Activated CD8-positive, alpha-beta memory T cell treated with anti-CD3 and anti-CD28 coated beads, Interleukin-2, amount 50 U/mL, for 1 hour (primary cell): Measurements from ENCODE around the gene ST8SIA6.
"Not testable (repeated sequence)": the region's sequence is repeated elsewhere in the genome, so short reads cannot be mapped to it uniquely, and the experiment has no call there.

Experiments used
- DNase-seq: peaks from one replicate; pipeline ENCODE4 v3.0.0-alpha.2; 2020; ENCODE audit errors: extremely low read depth

Gene ST8SIA6

DNA sequence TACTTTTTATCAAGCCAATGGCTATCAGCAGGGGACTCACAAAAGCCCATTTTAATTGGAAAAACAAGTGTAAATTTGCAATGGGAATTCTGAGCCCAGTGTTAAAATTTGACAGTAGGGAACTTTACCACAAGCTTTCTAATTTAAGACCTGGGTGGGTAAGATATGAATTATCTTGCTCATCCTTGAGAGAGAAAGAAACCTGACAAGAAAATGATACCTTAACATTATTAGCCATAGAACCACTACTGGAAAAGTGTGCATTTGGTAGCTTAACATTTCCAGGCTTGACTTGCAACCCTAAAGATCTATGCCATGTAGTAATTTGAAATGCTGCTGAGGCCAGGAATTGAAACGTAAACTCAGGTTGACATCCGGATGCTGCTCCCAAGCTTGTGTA, 2.7 kb upstream of the ST8SIA6 start:
- DNase-seq: no peak

DNA sequence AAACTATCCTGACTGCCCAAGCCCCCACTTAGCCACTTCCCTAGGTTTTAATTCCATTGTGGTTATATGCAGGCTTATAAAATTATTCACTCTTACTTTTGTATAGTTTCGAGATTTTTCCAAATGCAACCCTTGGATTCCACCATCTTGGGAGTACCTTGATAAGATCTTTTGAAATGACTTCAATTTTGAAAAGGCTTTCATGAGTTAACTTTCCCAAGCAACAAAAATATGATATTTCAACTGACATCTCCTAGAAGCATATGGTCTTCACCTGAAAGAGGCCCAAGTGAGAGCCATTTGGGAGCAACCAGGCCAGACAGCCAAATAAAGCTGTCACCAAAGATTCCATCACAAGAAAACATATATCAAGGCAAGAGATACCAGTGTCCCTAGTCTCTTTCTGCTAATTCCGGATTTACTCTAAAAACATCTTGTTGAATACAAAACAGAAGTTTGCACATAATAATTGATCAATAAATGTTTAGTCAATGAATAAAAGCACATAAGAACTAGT, 1.7 kb upstream of the ST8SIA6 start:
- DNase-seq: no peak

- no peak for DNase-seq
These were observed 673 bp upstream of the ST8SIA6 start for GRCh38 chr10:17455015-17455520.

GRCh38 chr10:17453373-17454091, 863 bp downstream of the ST8SIA6 start:
- DNase-seq: no peak

DNA sequence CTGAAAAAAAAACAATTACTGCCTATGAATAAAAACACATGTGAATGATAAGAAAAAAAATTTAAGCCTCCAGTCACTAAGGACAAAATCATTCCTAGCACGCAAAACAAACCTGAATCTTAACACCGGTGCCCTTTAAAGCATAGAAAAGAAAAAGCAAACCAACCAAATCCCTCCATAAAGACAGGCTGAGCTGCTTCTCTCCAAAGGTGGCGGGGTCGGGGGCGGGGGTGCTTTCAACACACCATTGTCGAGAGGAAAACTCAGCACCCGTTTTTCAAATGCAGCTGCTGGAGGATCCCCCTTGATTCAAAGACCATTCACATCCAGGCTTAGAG, 1.4 kb downstream of the ST8SIA6 start:
- DNase-seq: no peak

- DNase-seq: no peak
These were observed 2.1 kb downstream of the ST8SIA6 start for GRCh38 chr10:17452060-17452841.

GRCh38 chr10:17450024-17450423, 4.4 kb downstream of the ST8SIA6 start:
- no peak for DNase-seq

DNA sequence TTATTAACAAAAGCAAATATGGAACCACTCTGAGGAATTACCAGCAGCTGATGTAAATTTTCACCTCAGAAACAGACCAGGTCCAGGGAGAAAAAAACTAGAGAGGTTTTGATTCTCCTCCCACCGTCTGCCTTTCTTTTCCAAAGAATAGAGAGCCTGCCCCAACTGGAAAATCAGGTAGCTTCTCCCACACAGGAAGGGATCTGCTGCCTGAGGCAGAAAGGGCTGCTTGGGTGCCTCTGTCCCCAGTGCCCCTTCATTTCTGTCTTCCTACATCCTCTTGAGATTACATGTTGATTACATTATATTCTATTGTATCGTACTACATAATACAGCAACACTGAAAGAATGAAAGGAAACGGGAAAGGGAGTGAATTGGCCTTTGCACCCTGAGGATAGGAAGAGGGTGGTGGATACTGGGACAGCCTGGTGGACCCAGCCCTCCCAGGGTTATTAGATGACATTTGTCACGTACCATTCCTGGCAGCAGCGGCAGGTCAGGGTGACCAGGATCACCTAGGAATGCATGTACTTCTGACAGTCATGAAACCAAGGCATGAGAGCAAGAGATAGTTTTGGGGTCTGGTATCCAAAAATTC, 8.9 kb downstream of the ST8SIA6 start:
- no peak for DNase-seq

DNA sequence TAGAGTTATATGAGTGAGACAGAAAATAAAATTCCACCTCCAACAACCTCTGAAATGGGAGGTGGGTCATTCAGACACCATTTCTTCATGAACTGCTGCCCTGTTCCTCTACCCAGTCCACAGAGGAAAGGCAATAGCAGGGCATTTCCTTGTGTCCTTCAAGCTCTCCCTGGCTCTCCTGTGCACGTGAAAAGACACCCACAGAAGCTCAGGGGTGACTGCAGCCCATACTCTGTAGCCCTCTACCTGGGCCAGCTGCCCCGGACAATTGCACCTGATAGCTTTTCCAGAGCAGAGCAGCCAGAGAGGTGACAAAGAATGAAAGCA, 10.0 kb downstream of the ST8SIA6 start:
- DNase-seq: no peak

- no peak for DNase-seq
These were observed 10.5 kb downstream of the ST8SIA6 start for GRCh38 chr10:17443707-17444387.

GRCh38 chr10:17438583-17438982, 15.8 kb downstream of the ST8SIA6 start:
- no peak for DNase-seq

- not testable (repeated sequence) for DNase-seq
These were observed 17.8 kb downstream of the ST8SIA6 start for GRCh38 chr10:17436578-17436977.

GRCh38 chr10:17435953-17436352, 18.4 kb downstream of the ST8SIA6 start:
- DNase-seq: no peak

DNA sequence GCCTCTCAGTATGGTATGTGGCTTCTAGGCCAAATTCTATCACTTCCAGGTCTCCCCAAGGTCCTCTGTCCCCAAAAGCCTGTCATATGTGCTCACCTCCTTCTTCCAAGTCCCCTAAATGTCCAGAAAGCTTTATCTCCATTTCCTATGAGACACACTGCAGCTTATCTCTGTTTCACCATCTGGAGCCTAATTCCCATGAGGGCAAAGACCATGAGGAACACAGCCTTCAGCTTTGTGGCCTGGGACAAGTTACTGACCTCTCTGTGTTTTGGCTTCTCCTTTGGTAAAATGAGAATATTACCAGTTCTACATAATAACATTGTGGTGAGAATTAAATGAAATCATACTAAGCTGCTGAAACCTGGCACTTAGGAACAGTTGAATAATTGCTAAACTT, 19.2 kb downstream of the ST8SIA6 start:
- DNase-seq: no peak

GRCh38 chr10:17432723-17433122, 21.7 kb downstream of the ST8SIA6 start:
- no peak for DNase-seq

DNA sequence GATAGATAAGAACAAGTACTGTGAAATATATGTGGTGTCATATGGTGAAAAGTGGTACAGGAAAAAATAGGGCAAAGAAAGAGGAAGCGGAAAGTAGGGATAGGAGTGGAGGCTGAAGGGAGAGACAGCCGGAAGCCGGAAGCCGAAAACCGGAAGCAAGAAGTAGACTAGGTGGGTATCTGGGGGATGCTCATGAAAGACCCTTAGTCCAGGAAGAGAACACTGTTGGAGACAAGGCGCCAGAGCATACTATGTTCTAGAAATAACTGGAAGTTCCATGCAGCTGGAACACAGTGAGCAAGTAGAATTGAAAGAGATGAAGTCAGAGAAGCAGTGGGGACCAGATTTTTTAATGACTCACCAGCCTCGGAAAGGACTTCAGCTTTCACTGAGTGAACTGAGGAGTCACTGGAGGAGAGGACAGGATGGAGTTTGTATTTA, 22.5 kb downstream of the ST8SIA6 start:
- DNase-seq: no peak

DNA sequence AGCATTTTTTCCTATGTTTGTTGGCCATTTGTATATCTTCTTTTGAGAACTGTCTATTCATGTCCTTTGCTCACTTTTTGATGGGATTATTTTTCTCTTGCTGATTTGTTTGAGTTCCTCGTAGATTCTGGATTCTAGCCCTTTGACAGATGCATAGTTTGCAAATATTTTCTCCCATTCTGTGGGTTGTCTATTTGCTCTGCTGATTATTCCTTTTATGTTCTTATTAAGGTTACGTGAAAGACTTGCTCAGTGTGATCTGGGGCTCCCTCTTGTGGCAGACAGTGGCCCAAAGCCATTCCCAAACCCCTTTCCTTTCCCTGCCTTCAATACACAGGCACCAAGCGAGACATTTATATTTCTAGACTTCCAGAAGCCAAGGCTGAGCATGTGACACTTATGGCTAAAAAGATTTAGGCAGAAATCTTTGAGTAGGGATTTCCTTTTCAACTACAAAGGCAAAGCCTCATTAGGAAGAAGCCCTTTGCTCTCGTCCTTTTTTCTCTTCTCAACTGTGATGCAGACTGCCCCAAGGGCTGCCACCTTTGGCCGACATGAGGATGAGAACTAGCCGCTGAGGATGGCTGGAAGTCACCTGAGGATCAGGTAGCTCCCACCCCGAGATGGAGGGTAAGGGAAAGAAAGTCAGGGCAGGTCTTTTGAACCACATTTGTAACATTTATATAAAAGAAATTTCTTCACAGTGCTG, 23.6 kb downstream of the ST8SIA6 start:
- DNase-seq: peak; percentile 40

DNA sequence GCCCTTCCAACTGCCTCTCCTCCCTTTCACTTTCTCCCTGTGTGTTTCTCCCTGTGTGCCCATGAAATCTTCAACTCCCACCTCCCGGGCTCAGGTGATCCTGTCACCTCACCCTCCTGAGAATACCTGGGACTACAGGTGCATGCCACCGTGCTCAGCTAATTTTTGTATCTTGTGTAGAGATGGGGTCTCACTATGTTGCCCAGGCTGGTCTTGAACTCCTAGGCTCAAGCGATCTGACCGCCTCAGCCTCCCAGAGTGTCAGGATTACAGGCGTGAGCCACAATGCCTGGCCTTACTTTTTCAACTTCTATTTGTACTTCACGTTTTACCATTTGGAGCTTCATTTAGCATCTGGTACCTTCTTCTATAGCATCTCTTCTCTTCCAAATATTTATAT, 24.9 kb downstream of the ST8SIA6 start:
- DNase-seq: no peak

DNA sequence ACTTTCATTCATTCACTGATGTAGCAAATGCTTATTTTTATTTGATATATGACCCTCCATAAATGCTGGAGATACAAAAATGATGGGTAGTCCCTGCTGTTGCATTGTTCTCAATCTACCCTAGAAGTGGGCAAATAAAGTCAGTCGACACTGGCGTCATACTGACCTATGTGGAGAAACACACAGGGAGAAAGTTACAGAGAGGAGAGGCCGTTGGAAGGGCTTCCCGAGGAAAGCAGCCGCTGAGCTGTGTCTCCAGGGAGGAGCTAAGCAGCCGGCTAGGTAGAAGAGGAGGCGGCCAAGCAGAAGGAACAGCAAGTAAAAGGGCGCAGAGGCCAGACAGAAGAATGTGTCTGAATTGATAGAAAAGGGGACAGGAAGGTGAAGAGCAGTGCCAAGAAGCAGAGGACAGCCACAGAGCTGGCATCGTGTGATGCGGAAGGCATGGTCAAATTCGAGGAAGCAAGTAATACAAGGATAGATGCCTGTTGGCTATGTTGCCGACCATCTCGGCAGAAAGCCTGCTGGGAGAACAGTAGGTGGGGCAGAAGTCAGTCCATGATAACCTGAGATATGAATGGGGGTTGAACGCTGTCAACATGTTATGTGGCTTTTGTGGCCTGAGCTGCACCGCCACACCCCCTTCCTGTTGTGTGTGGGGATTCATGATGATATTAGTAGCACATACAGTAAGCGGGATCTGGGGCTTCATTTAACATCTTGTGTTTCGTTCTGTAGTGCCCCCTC, 25.9 kb downstream of the ST8SIA6 start:
- peak; percentile 37 for DNase-seq

- DNase-seq: no peak
These were observed 26.6 kb downstream of the ST8SIA6 start for GRCh38 chr10:17427666-17428350.
